ENCODE results near the gene CHRM4.

- no peak for TF ChIP-seq POLR2A (IDR thresholded peaks at IDR 0.05)
- TF ChIP-seq CTCF (IDR thresholded peaks at IDR 0.05): no peak
Measured at GRCh38 chr11:46397526-46397925, 6.0 kb upstream of the CHRM4 start.
